GM12873 (cell line): ENCODE data around the gene TRIM32.

Source experiments
- TF ChIP-seq, protein P1 (sequence below): IDR thresholded peaks from 2 replicates; pipeline ENCODE4 v1.5.1; 2012; ENCODE audit warnings: low read depth, mild to moderate bottlenecking, moderate library complexity, low read length, control low read depth; ENCODE audit not compliant: insufficient read depth; ENCODE audit errors: missing control alignments

The TRIM32 gene

DNA sequence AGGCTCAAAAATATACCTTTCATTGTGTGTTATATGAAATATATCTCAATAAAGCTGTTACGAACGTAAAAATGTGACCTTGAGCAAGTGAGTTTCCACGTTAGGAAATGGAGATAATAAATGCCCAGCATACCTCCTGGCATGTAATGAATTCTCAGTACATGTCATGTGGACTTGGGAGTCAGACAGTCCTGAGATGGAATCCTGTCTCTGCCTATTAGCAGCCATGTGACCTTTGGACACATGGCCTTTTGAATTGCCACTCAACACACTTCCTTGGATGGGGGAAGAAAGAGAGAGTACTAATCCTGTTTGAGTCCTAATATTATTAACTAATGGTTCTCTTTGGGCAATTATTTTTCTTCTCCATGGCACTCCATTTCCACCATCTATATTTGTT, 25.7 kb downstream of the TRIM32 start:
- TF ChIP-seq, protein P1, sequence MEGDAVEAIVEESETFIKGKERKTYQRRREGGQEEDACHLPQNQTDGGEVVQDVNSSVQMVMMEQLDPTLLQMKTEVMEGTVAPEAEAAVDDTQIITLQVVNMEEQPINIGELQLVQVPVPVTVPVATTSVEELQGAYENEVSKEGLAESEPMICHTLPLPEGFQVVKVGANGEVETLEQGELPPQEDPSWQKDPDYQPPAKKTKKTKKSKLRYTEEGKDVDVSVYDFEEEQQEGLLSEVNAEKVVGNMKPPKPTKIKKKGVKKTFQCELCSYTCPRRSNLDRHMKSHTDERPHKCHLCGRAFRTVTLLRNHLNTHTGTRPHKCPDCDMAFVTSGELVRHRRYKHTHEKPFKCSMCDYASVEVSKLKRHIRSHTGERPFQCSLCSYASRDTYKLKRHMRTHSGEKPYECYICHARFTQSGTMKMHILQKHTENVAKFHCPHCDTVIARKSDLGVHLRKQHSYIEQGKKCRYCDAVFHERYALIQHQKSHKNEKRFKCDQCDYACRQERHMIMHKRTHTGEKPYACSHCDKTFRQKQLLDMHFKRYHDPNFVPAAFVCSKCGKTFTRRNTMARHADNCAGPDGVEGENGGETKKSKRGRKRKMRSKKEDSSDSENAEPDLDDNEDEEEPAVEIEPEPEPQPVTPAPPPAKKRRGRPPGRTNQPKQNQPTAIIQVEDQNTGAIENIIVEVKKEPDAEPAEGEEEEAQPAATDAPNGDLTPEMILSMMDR: no peak

DNA sequence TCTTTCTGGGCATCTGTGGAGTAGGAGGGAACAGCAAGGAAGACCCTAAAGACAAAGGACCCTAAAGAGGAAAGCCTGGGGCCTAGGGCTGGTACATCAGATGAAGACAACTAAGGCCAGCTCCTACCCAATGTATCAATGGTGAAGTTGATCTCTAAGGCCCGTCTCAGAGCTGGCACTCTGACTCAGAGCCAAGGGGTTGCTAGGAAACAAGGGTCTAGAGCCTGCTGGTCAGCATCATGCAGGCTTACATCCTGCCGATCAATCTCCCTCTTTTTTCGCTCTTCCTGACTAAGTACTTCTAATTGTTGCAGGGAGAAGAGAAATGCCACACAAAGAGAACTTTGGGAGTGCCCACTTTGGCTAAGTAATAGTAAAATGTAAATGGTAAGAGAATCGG, 26.2 kb downstream of the TRIM32 start:
- TF ChIP-seq, protein P1: no peak

DNA sequence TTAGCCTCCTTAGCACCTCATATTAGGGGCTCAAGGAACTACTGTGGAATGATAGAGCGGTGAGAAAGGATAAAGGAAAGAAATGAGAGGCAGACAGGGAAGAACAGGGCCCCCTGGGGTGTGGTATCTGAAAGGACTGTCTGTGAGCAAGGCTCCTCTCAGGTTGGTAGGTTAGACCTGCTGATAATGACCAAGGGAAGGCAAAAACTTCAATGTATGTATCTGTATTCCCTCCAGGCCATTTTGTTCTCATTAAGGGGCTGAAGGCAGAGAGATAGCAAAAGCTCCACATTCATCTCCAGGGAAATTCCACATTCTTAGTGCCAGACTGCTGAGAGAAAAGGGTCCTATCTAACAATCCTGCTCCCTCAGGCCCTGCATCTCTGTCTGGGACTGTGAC, 28.6 kb downstream of the TRIM32 start:
- TF ChIP-seq, protein P1: no peak

DNA sequence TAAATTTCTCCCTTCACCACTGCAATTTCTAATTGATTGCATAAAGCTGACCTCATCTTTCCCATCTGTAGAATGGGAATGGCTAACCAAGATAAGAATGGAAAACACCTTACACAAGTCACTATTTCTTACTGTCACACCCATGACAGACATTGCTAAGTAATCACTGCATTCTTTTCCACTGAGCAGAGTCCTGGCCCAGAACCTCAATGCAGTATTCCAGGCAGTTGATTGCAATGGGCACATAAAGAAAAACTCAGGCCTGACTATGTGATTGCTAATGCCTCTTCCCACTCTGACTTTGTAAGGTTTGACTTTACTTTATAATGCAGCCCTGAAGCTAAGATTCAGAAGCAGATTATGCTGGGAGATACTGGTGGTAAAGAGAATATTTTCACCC, 29.3 kb downstream of the TRIM32 start:
- TF ChIP-seq, protein P1: no peak

DNA sequence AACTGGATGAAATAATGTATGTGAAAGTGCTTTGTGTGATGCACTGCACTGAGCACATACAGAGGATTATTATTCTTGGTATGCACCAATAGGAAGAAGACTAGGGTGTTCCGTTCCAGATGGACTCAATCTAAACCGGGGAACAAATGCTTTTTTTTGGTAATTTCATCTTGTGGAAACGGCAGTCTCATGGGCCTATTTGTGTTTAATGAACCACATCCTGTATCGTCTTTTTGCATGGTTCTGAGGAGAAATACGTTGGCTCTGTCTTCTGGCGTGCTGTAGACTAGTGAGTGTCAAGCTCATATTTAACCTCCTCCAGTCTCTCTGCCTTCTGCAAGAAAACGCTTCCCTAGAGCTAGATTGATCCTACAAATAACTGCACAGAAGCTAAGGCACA, 30.0 kb downstream of the TRIM32 start:
- TF ChIP-seq, protein P1: no peak

DNA sequence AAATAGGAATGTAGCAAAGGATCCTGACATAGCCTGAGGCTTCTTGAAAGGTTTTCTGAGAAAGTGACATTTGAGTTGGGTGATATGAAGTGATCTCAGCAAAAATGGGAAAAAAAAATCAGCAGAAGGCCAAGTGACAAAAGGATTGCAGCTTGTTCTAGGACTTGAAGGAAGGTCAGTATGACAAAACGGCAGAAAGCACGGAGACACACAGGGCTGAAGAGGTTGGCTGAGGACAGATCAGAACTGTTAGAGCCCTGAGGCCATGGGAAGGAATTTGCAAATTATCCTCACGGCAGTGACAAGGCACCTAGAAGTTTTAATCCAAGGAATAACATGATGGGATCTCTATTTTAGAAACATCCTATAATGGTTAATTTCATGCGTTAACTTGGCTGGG, 31.0 kb downstream of the TRIM32 start:
- TF ChIP-seq, protein P1: no peak

DNA sequence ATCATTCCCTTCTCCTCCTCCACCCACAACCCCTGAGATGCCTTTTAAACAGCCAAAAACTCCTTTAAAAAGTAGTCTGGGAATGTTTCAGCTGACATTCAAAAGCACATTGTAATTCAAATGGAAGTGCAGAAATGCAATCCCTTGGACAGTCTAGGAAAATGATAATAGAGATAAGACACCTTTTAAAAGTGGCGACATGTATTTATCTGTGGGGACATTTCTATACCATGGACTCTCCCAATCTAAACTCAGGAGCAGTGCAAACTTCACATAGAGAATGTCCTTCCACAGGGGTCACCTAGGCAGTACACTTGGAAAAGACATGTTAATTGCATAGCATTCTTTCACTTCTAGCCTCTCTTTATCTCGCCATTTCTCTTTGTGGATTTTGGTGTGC, 33.0 kb downstream of the TRIM32 start:
- TF ChIP-seq, protein P1: no peak
